H9 (cell line): ENCODE measurements around the gene PKMYT1. TPM values are rescaled to one million over a fixed set of nuclear protein-coding genes. Genes with fewer than 3 reads are reported as not detected.

Experiments
- DNase-seq: peaks from one replicate; pipeline ENCODE4 v3.0.0-alpha.2; 2017
- H2AFZ ChIP-seq: one replicate; pipeline ENCODE4 v1.6.1; 2013; ENCODE audit warnings: mild to moderate bottlenecking, low read length, control low read depth, moderate library complexity
- H2AK5ac ChIP-seq: 2 replicates; pipeline ENCODE4 v1.6.1; 2013; ENCODE audit warnings: low read length, control low read depth, mixed read lengths; ENCODE audit not compliant: insufficient read length
- H2BK120ac ChIP-seq: one replicate; pipeline ENCODE4 v1.6.1; 2013; ENCODE audit warnings: low read depth, mild to moderate bottlenecking, low read length, control low read depth, inconsistent platforms; ENCODE audit not compliant: poor library complexity, severe bottlenecking
- H2BK12ac ChIP-seq: 2 replicates; pipeline ENCODE4 v1.6.1; 2013; ENCODE audit warnings: low read length, control low read depth, mixed read lengths, low read depth; ENCODE audit not compliant: insufficient read length
- H2BK15ac ChIP-seq: 2 replicates; pipeline ENCODE4 v1.6.1; 2013; ENCODE audit warnings: low read depth, low read length, control low read depth
- H2BK20ac ChIP-seq: one replicate; pipeline ENCODE4 v1.6.1; 2013; ENCODE audit warnings: low read depth, mild to moderate bottlenecking, low read length, control low read depth, inconsistent platforms; ENCODE audit not compliant: poor library complexity, severe bottlenecking
- H2BK5ac ChIP-seq: 2 replicates; pipeline ENCODE4 v1.6.1; 2013; ENCODE audit warnings: low read length, control low read depth, mixed read lengths; ENCODE audit not compliant: insufficient read length
- H3K14ac ChIP-seq: 2 replicates; pipeline ENCODE4 v1.6.1; 2013; ENCODE audit warnings: low read length, control low read depth; ENCODE audit not compliant: insufficient read depth
- H3K18ac ChIP-seq: 2 replicates; pipeline ENCODE4 v1.6.1; 2013; ENCODE audit warnings: low read depth, mild to moderate bottlenecking, mixed read lengths, low read length, control low read depth; ENCODE audit not compliant: insufficient read length
- H3K23ac ChIP-seq: 2 replicates; pipeline ENCODE4 v1.6.1; 2013; ENCODE audit warnings: low read length, control low read depth, mixed read lengths, low read depth; ENCODE audit not compliant: insufficient read length
- H3K23me2 ChIP-seq: 2 replicates; pipeline ENCODE4 v1.6.1; 2013; ENCODE audit warnings: low read depth, mild to moderate bottlenecking, mixed read lengths, low read length, control low read depth; ENCODE audit not compliant: insufficient read length, poor library complexity, severe bottlenecking
- H3K27ac ChIP-seq: 2 replicates; pipeline ENCODE4 v1.5.1; 2013; ENCODE audit warnings: low read length, control low read depth, mixed read lengths, low read depth; ENCODE audit not compliant: insufficient read length
- H3K27me3 ChIP-seq: 2 replicates; pipeline ENCODE4 v1.6.1; 2013; ENCODE audit warnings: low read length, control low read depth, inconsistent platforms; ENCODE audit not compliant: insufficient read depth
- H3K4ac ChIP-seq: 2 replicates; pipeline ENCODE4 v1.6.1; 2013; ENCODE audit warnings: low read depth, mild to moderate bottlenecking, control low read depth, inconsistent platforms, low read length, moderate library complexity
- H3K4me1 ChIP-seq: 2 replicates; pipeline ENCODE4 v1.6.1; 2013; ENCODE audit warnings: low read length, control low read depth, inconsistent platforms; ENCODE audit not compliant: insufficient read depth
- H3K4me2 ChIP-seq: 2 replicates; pipeline ENCODE4 v1.6.1; 2013; ENCODE audit warnings: low read length, control low read depth, mixed read lengths; ENCODE audit not compliant: insufficient read length, insufficient read depth
- H3K56ac ChIP-seq: 2 replicates; pipeline ENCODE4 v1.6.1; 2013; ENCODE audit warnings: low read depth, mild to moderate bottlenecking, mixed read lengths, low read length, control low read depth; ENCODE audit not compliant: insufficient read length
- H3K79me1 ChIP-seq: 2 replicates; pipeline ENCODE4 v1.6.1; 2013; ENCODE audit warnings: low read depth, mild to moderate bottlenecking, moderate library complexity, low read length, control low read depth, inconsistent platforms; ENCODE audit not compliant: insufficient read depth, poor library complexity, severe bottlenecking
- H3K79me2 ChIP-seq: 2 replicates; pipeline ENCODE4 v1.6.1; 2013; ENCODE audit warnings: low read length, control low read depth, inconsistent platforms; ENCODE audit not compliant: insufficient read depth
- H3K9ac ChIP-seq: 2 replicates; pipeline ENCODE4 v1.6.1; 2013; ENCODE audit warnings: low read length, control low read depth, mixed read lengths; ENCODE audit not compliant: insufficient read length; ENCODE audit errors: extremely low read depth
- H3K9me3 ChIP-seq: one replicate; pipeline ENCODE4 v1.6.1; 2013; ENCODE audit warnings: low read depth, low read length, inconsistent platforms; ENCODE audit not compliant: control insufficient read depth
- H3T11ph ChIP-seq: one replicate; pipeline ENCODE4 v1.6.1; 2013; ENCODE audit warnings: mild to moderate bottlenecking, low read length, control low read depth, inconsistent platforms
- H4K20me1 ChIP-seq: one replicate; pipeline ENCODE4 v1.6.1; 2013; ENCODE audit not compliant: control insufficient read depth, insufficient read length, insufficient read depth
- H4K5ac ChIP-seq: 2 replicates; pipeline ENCODE4 v1.6.1; 2013; ENCODE audit warnings: low read depth, mild to moderate bottlenecking, mixed read lengths, low read length, control low read depth; ENCODE audit not compliant: insufficient read length
- H4K8ac ChIP-seq: replicated peaks from 2 replicates; pipeline ENCODE4 v1.6.1; 2013; ENCODE audit warnings: low read length, control low read depth, mixed read lengths, low read depth; ENCODE audit not compliant: insufficient read length
- H4K91ac ChIP-seq: 2 replicates; pipeline ENCODE4 v1.6.1; 2013; ENCODE audit warnings: low read depth, mild to moderate bottlenecking, moderate library complexity, mixed read lengths, low read length, control low read depth; ENCODE audit not compliant: insufficient read length
- H3K27ac Mint-ChIP-seq, 3 experiments: 2 replicates in 2 of 3; 3 replicates in 1 of 3; pipeline ENCODE4 v1.8.0; 2020 to 2021; ENCODE audit warnings: mixed read lengths in 3 of 3, mild to moderate bottlenecking in 1 of 3, moderate library complexity in 1 of 3
- H3K27me3 Mint-ChIP-seq: 2 replicates; pipeline ENCODE4 v1.8.0; 2021; ENCODE audit warnings: low read depth, mild to moderate bottlenecking, moderate library complexity, mixed read lengths
- H3K36me3 Mint-ChIP-seq, 3 experiments: 2 replicates in 2 of 3; 3 replicates in 1 of 3; pipeline ENCODE4 v1.8.0; 2020 to 2021; ENCODE audit warnings: low read depth in 3 of 3, mixed read lengths in 3 of 3; ENCODE audit not compliant: insufficient read depth in 1 of 3
- H3K4me1 Mint-ChIP-seq, 2 experiments: 2 replicates each; pipeline ENCODE4 v1.8.0; 2020; ENCODE audit warnings: mixed read lengths in 2 of 2
- H3K4me3 Mint-ChIP-seq, 2 experiments: 2 replicates in 1 of 2; 3 replicates in 1 of 2; pipeline ENCODE4 v1.8.0; 2020 to 2021; ENCODE audit warnings: mild to moderate bottlenecking in 2 of 2, mixed read lengths in 2 of 2, moderate library complexity in 1 of 2
- H3K9me3 Mint-ChIP-seq, 2 experiments: 2 replicates in 1 of 2; 3 replicates in 1 of 2; pipeline ENCODE4 v1.8.0; 2020; ENCODE audit warnings: mild to moderate bottlenecking in 2 of 2, mixed read lengths in 2 of 2, moderate library complexity in 1 of 2
- WGBS: extraction: QIAGEN DNeasy Blood & Tissue Kit; methylation state at CpG from one replicate; pipeline ENCODE4 v1.1.7; 2013; ENCODE audit warnings: missing lambda C conversion rate, low lambda C conversion rate, mixed read lengths; ENCODE audit not compliant: insufficient read length; ENCODE audit errors: extremely low coverage; 5-methylcytosine and 5-hydroxymethylcytosine counted together
- total RNA-seq: library from RNA; stranded (reverse); gene quantifications from 2 replicates; pipeline ENCODE4 v1.2.1, GENCODE V29; 2021
- TF ChIP-seq, protein P1 (sequence below): fragments of 200-600 bp; sonication (generic); conservative IDR thresholded peaks from 3 replicates; pipeline ENCODE4 v1.8.0; 2021; ENCODE audit warnings: antibody characterized with exemption, mild to moderate bottlenecking

Gene PKMYT1
- total RNA-seq, 1 experiment from 2014 or later = 114 TPM

DNA sequence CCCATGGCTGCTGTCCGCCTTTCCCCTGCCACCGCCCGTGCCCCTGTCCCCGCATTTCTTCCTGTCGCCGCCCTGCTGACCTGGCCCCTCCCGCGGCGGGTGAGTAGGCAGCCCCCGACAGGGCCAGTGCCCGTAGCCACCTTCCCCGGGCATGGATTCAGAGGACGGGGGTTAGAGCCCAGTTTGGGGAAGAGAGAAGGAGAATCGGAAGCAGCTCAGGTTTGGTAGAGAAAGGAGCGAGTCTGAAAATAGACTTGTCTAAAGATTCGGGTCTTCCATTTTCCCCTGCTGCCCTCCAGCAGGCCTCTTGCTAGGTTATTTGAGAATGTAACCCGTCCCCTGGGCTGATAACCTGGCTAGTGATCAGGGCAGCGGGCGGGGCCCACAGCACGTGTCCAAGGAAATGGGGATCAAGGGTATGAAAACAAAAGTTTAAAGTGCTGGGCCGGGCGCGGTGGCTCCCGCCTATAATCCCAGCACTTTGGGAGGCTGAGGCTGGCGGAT, 24.6 kb upstream of the PKMYT1 start:
- no peaks in the 10 kb centered on the region for H3K9me3 ChIP-seq
- H3K4me2 ChIP-seq = peak overlapping the region; percentile 64
- no peaks in the 10 kb centered on the region for H3K79me2 ChIP-seq
- DNase-seq = peak; percentile 71
- no peak overlapping the region for H4K5ac ChIP-seq
- H3K27ac ChIP-seq = no peak overlapping the region
- H2BK15ac ChIP-seq = no peak overlapping the region
- H4K8ac ChIP-seq = no peak overlapping the region
- peaks cover 11% of the 10 kb centered on the region; the same call in 1 of the 2 replicates for H3K4me1 ChIP-seq
- H3K9me3 Mint-ChIP-seq = no peaks in the 10 kb centered on the region
- H2BK120ac ChIP-seq = no peak overlapping the region
- peak overlapping the region; percentile 37 for H3K9ac ChIP-seq
- WGBS = no CpG with 5 or more reads among the region's 25 CpGs
- H2BK12ac ChIP-seq = no peak overlapping the region
- H3K4me1 Mint-ChIP-seq = peaks cover 37 to 49% of the 10 kb centered on the region in 2 experiments
- no peaks in the 10 kb centered on the region for H3K79me1 ChIP-seq
- no peak overlapping the region for H2AK5ac ChIP-seq
- TF ChIP-seq, protein P1, sequence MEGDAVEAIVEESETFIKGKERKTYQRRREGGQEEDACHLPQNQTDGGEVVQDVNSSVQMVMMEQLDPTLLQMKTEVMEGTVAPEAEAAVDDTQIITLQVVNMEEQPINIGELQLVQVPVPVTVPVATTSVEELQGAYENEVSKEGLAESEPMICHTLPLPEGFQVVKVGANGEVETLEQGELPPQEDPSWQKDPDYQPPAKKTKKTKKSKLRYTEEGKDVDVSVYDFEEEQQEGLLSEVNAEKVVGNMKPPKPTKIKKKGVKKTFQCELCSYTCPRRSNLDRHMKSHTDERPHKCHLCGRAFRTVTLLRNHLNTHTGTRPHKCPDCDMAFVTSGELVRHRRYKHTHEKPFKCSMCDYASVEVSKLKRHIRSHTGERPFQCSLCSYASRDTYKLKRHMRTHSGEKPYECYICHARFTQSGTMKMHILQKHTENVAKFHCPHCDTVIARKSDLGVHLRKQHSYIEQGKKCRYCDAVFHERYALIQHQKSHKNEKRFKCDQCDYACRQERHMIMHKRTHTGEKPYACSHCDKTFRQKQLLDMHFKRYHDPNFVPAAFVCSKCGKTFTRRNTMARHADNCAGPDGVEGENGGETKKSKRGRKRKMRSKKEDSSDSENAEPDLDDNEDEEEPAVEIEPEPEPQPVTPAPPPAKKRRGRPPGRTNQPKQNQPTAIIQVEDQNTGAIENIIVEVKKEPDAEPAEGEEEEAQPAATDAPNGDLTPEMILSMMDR = no peak
- no peaks in the 10 kb centered on the region for H3K27me3 ChIP-seq
- peak overlapping the region; percentile 29 for H3K18ac ChIP-seq
- no peak overlapping the region for H4K91ac ChIP-seq
- no peak overlapping the region for H3K4ac ChIP-seq
- no peak overlapping the region for H3K56ac ChIP-seq
- no peaks in the 10 kb centered on the region for H4K20me1 ChIP-seq
- H2BK5ac ChIP-seq = no peak overlapping the region
- H2BK20ac ChIP-seq = no peak overlapping the region
- no peak overlapping the region for H3K14ac ChIP-seq
- H3K27ac Mint-ChIP-seq = peak overlapping the region; percentile 92 to 95 (median 94); a peak in 6 of 7 replicates
- H2AFZ ChIP-seq = no peak overlapping the region
- H3K36me3 Mint-ChIP-seq = peaks cover 0 to 7% (median 6%) of the 10 kb centered on the region in 3 experiments; a peak in 4 of 7 replicates
- no peaks in the 10 kb centered on the region; the same call in 1 of the 2 replicates for H3K27me3 Mint-ChIP-seq
- H3T11ph ChIP-seq = no peak overlapping the region
- no peak overlapping the region for H3K23ac ChIP-seq
- H3K4me3 Mint-ChIP-seq = peak overlapping the region; percentile 77 to 88
- peaks cover 9% of the 10 kb centered on the region for H3K23me2 ChIP-seq
